A549 treated with dexamethasone at 1 μM for 4 hours (cell line): ENCODE measurements around the gene TINCR. TPM values are rescaled to one million over a fixed set of nuclear protein-coding genes. Genes with fewer than 3 reads are reported as not detected.

Source experiments
- total RNA-seq: library from RNA; stranded (reverse); fragments of 200-300 nt; extraction: Qiagen RNA extraction; gene quantifications from 5 replicates; pipeline ENCODE4 v1.2.3, GENCODE V29; 2022

TINCR gene
- total RNA-seq, result 1.9 to 3.2 TPM (median 2.2 TPM) in 5 replicates

GRCh38 chr19:5567360-5567969 is at the start of gene TINCR:
TINCR (minus strand) TSS chr19:5567953.

Other genes starting within 250 kb of the TINCR start
- 18.5 to 44.3 TPM (median 40.4 TPM) in 5 replicates for gene PTPRS, start 227.1 kb downstream of the TINCR start, total RNA-seq
- gene ZNRF4, start 112.5 kb downstream of the TINCR start, total RNA-seq, result not detected in 5 replicates
- 23.3 to 45.0 TPM (median 37.3 TPM) in 5 replicates for gene SAFB2, start 54.8 kb upstream of the TINCR start, total RNA-seq
- gene SAFB, start 55.1 kb upstream of the TINCR start, total RNA-seq, result 48.8 to 67.2 TPM (median 62.4 TPM) in 5 replicates
- 49.5 to 70.9 TPM (median 63.4 TPM) in 5 replicates for gene MICOS13, start 112.6 kb upstream of the TINCR start, total RNA-seq
- 2.8 to 4.4 TPM (median 3.4 TPM) in 5 replicates for gene HSD11B1L, start 113.1 kb upstream of the TINCR start, total RNA-seq
- gene RPL36, start 122.3 kb upstream of the TINCR start, total RNA-seq, result 694 to 907 TPM (median 711 TPM) in 5 replicates
- 42.7 to 65.3 TPM (median 62.4 TPM) in 5 replicates for gene LONP1, start 152.2 kb upstream of the TINCR start, total RNA-seq
- gene CATSPERD, start 152.7 kb upstream of the TINCR start, total RNA-seq, result not detected in 5 replicates
- 1.6 to 2.7 TPM (median 2.1 TPM) in 5 replicates for gene PRR22, start 216.8 kb upstream of the TINCR start, total RNA-seq
- gene DUS3L, start 223.2 kb upstream of the TINCR start, total RNA-seq, result 22.3 to 34.2 TPM (median 33.0 TPM) in 5 replicates
- 0.46 to 1.8 TPM (median 1.3 TPM) in 5 replicates for gene NRTN, start 237.1 kb upstream of the TINCR start, total RNA-seq